GM12878 (cell line): ENCODE results near the gene RPL13A. TPM values are rescaled to one million over a fixed set of nuclear protein-coding genes. Genes with fewer than 3 reads are reported as not detected.

Experiments
- BCL3 ChIP-seq: IDR thresholded peaks from 2 replicates; pipeline ENCODE4 v1.6.1; 2011; ENCODE audit warnings: borderline replicate concordance, low read depth, mild to moderate bottlenecking, moderate library complexity, low read length; ENCODE audit not compliant: insufficient read depth, poor library complexity, severe bottlenecking
- CHD1 ChIP-seq: IDR thresholded peaks from 2 replicates; pipeline ENCODE4 v1.6.1; 2012; ENCODE audit warnings: low read depth, low read length, improper control_type of control experiment
- EP300 ChIP-seq, 2 experiments: fragments of 150-350 bp in 1 of 2; IDR thresholded peaks; 2 replicates each; pipeline ENCODE4 v1.6.1; 2011 to 2012; ENCODE audit warnings: low read depth in 2 of 2, low read length in 2 of 2, borderline replicate concordance in 1 of 2, improper control_type of control experiment in 1 of 2, inconsistent platforms in 1 of 2; ENCODE audit not compliant: control insufficient read depth in 1 of 2
- GABPA ChIP-seq: IDR thresholded peaks from 2 replicates; pipeline ENCODE4 v1.6.1; 2014; ENCODE audit warnings: antibody characterized with exemption, low read depth, mild to moderate bottlenecking, inconsistent platforms
- HSF1 ChIP-seq: fragments of 150-350 bp; IDR thresholded peaks from 2 replicates; pipeline ENCODE4 v1.6.1; 2014; ENCODE audit warnings: mild to moderate bottlenecking, low read depth, low read length
- IRF4 ChIP-seq: IDR thresholded peaks from 2 replicates; pipeline ENCODE4 v1.6.1; 2011; ENCODE audit warnings: low read depth, low read length
- MTA2 ChIP-seq: fragments of 450-650 bp; IDR thresholded peaks from 2 replicates; pipeline ENCODE4 v1.6.1; 2016; ENCODE audit warnings: low read depth, mild to moderate bottlenecking, moderate library complexity
- RUNX3 ChIP-seq: IDR thresholded peaks from 2 replicates; pipeline ENCODE4 v1.6.1; 2012; ENCODE audit warnings: low read length, inconsistent platforms
- SIN3A ChIP-seq: IDR thresholded peaks from 2 replicates; pipeline ENCODE4 v1.6.1; 2012; ENCODE audit warnings: low read depth, low read length, improper control_type of control experiment
- SMARCA5 ChIP-seq: fragments of 450-650 bp; IDR thresholded peaks from 2 replicates; pipeline ENCODE4 v1.6.1; 2017; ENCODE audit warnings: mild to moderate bottlenecking
- TAF1 ChIP-seq: IDR thresholded peaks from 2 replicates; pipeline ENCODE4 v1.6.1; 2011; ENCODE audit warnings: mild to moderate bottlenecking, low read depth, low read length, borderline replicate concordance
- TARDBP ChIP-seq: IDR thresholded peaks from 2 replicates; pipeline ENCODE4 v1.6.1; 2016; ENCODE audit warnings: borderline replicate concordance
- polyA plus RNA-seq, 11 experiments: library from polyadenylated mRNA; depleted of rRNA in 4 of 11; unstranded in 6 of 11; stranded (reverse) in 5 of 11; fragments of >200 nt; fragmentation: Nextera tagmentation in 4 of 11; fragmentation: Illumina TruSeq in 1 of 11; extraction: Ambion mirVana in 4 of 11; extraction: Trizol in 1 of 11; gene quantifications; 1 replicate in 1 of 11; 2 replicates in 10 of 11; pipeline versions ENCODE4 v1.2.1 to v1.2.3, GENCODE V29; 2011 to 2016; ENCODE audit warnings: inconsistent platforms in 2 of 11, missing spikeins in 2 of 11, low read depth in 1 of 11
- total RNA-seq, 4 experiments: library from RNA; depleted of rRNA in 3 of 4; stranded (reverse); fragments of >200 nt in 3 of 4; fragmentation: Illumina TruSeq in 1 of 4; extraction: Trizol in 1 of 4; gene quantifications; 2 replicates each; pipeline versions ENCODE4 v1.2.1 to v1.2.3, GENCODE V29; 2013 to 2021
- TF ChIP-seq, protein P1 (sequence below): IDR thresholded peaks from 2 replicates; pipeline ENCODE4 v1.6.1; 2012; ENCODE audit warnings: low read depth, low read length, improper control_type of control experiment
- TF ChIP-seq, protein P2 (sequence below): fragments of 150-350 bp; IDR thresholded peaks from 2 replicates; pipeline ENCODE4 v1.6.1; 2016; ENCODE audit warnings: low read depth, low read length

The RPL13A gene
- total and polyA plus RNA-seq, 10 of the 15 experiments (the other 5 are each of a cell fraction or from before 2014, with no cell fraction given), result 1,426 to 8,961 (median 4,266) TPM

GRCh38 chr19:49489601-49490167 is 2.3 kb downstream of the RPL13A start (continued):
- TF ChIP-seq, protein P1, sequence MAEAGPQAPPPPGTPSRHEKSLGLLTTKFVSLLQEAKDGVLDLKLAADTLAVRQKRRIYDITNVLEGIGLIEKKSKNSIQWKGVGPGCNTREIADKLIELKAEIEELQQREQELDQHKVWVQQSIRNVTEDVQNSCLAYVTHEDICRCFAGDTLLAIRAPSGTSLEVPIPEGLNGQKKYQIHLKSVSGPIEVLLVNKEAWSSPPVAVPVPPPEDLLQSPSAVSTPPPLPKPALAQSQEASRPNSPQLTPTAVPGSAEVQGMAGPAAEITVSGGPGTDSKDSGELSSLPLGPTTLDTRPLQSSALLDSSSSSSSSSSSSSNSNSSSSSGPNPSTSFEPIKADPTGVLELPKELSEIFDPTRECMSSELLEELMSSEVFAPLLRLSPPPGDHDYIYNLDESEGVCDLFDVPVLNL, result no peak
- TF ChIP-seq CHD1 (no peak), TAF1 (peak; percentile 67; the same call in 1 of the 2 replicates), HSF1 (no peak), IRF4 (0 out of 2 replicates have a peak, but pooled peaks have one; percentile 40), RUNX3 (no peak), SMARCA5 (peak; percentile 81), MTA2 (no peak), TARDBP (no peak), BCL3 (no peak), SIN3A (no peak), EP300 (IDR thresholded peaks at IDR 0.05; ENCODE audit: borderline replicate concordance in 1 of 2, control insufficient read depth in 1 of 2, low read depth in 2 of 2, low read length in 2 of 2) (no peak), GABPA (no peak)
- TF ChIP-seq, protein P2, sequence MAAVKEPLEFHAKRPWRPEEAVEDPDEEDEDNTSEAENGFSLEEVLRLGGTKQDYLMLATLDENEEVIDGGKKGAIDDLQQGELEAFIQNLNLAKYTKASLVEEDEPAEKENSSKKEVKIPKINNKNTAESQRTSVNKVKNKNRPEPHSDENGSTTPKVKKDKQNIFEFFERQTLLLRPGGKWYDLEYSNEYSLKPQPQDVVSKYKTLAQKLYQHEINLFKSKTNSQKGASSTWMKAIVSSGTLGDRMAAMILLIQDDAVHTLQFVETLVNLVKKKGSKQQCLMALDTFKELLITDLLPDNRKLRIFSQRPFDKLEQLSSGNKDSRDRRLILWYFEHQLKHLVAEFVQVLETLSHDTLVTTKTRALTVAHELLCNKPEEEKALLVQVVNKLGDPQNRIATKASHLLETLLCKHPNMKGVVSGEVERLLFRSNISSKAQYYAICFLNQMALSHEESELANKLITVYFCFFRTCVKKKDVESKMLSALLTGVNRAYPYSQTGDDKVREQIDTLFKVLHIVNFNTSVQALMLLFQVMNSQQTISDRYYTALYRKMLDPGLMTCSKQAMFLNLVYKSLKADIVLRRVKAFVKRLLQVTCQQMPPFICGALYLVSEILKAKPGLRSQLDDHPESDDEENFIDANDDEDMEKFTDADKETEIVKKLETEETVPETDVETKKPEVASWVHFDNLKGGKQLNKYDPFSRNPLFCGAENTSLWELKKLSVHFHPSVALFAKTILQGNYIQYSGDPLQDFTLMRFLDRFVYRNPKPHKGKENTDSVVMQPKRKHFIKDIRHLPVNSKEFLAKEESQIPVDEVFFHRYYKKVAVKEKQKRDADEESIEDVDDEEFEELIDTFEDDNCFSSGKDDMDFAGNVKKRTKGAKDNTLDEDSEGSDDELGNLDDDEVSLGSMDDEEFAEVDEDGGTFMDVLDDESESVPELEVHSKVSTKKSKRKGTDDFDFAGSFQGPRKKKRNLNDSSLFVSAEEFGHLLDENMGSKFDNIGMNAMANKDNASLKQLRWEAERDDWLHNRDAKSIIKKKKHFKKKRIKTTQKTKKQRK, result no peak
